Measurements from ENCODE around the gene SEMA4F. TPM values are rescaled to one million over a fixed set of nuclear protein-coding genes. Genes with fewer than 3 reads are reported as not detected.

SEMA4F gene
- total RNA-seq, 4 donors from 2014 or later = 1.3 to 14.5 (median 4.8) TPM

DNA sequence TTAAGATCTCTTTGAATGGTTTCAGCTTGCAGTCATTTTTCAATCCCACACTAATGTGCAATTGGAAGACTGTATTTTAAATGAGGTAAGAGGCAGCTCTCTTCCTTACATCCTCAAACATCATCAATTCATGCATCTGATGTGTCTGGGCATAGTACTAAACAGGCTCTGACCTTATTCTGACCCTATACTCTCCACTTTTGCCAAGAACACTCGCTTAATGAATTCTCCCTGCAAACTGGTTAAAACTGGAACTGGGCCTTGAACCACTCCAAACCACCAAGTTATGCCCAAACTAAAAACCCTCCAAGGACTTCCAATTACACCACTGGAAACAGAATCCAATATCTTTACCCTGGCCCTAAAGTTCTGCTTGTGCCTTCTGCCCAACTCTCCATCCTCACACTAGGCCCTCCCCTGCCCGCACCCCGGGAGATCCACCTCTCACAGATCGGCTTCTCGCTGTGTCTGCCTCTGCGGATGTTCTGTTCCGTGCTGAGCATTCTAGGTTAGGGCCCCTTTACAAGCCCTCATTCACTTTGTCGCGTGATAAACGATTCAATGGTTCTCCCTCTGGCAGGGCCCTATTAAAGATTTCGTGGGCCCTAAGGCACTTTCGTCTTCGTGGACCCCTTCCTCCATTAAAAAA is 7.1 kb upstream of the SEMA4F start:
- intact Hi-C loops (cut with DNase I; ENCODE audit: low total_unique reads) = no loop called here
- TF ChIP-seq CTCF (IDR thresholded peaks at IDR 0.05) (no peak), POLR2A (IDR thresholded peaks at IDR 0.05) (no peak)
- no peaks in the 10 kb centered on the region for H3K4me1 ChIP-seq
- H3K27me3 ChIP-seq = peaks cover 0 to 12% of the 10 kb centered on the region in 2 donors
- no peak overlapping the region for H3K27ac ChIP-seq
- no peaks in the 10 kb centered on the region for H3K36me3 ChIP-seq
- no peak for DNase-seq
- no peaks in the 10 kb centered on the region for H3K9me3 ChIP-seq
- H3K4me3 ChIP-seq = no peak overlapping the region

GRCh38 chr2:74648009-74648443 is 6.0 kb upstream of the SEMA4F start, which contains the start of gene M1AP:
TSS of gene M1AP (minus strand) at chr2:74648330. CDS start at chr2:74640275, 8,055 bp downstream.
- no peak for TF ChIP-seq POLR2A (IDR thresholded peaks at IDR 0.05)
- no peak for TF ChIP-seq CTCF (IDR thresholded peaks at IDR 0.05)
- Histone ChIP-seq H3K27me3 (peaks cover 0 to 12% of the 10 kb centered on the region in 2 donors), H3K4me3 (no peak within 1 kb of the TSS), H3K9me3 (no peaks in the 10 kb centered on the region), H3K4me1 (no peaks in the 10 kb centered on the region), H3K27ac (no peak within 1 kb of the TSS), H3K36me3 (no peaks in the 10 kb centered on the region)
- DNase-seq = no peak
- intact Hi-C loops (cut with DNase I; ENCODE audit: low total_unique reads) = no loop called here

DNA sequence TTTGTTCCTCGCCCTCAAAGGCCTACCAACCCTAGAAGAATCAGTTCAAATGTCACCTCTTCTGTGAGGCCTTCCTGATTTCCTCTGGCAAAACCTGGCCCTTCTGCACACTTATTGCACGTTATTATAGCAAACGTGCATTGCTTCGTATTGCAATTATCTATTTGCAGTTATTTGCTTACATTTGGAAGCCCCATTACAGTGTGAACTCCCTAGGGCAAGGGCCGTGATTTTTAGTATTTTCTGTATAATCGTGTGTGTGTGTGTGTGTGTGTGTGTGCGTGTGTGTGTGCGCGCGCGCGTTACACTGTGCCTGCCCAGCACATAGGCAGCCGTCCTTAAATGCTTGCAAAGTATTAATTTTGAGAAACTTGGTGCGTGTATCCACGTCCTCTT is 460 bp upstream of the SEMA4F start:
- no peaks in the 10 kb centered on the region for H3K9me3 ChIP-seq
- no peak overlapping the region for H3K27ac ChIP-seq
- H3K27me3 ChIP-seq = peaks cover 0 to 8% of the 10 kb centered on the region in 2 donors
- TF ChIP-seq POLR2A (IDR thresholded peaks at IDR 0.05) = no peak
- no peak for TF ChIP-seq CTCF (IDR thresholded peaks at IDR 0.05)
- no peak for DNase-seq
- intact Hi-C loops (cut with DNase I; ENCODE audit: low total_unique reads) = no loop called here
- no peaks in the 10 kb centered on the region for H3K36me3 ChIP-seq
- peak overlapping the region; percentile 53 to 54 for H3K4me3 ChIP-seq
- H3K4me1 ChIP-seq = no peaks in the 10 kb centered on the region

GRCh38 chr2:74655579-74655978 is 1.5 kb downstream of the SEMA4F start:
- TF ChIP-seq POLR2A (IDR thresholded peaks at IDR 0.05) (no peak), CTCF (IDR thresholded peaks at IDR 0.05) (no peak)
- no peak for DNase-seq
- H3K9me3 ChIP-seq = no peaks in the 10 kb centered on the region
- H3K27me3 ChIP-seq = no peaks in the 10 kb centered on the region
- no peak overlapping the region for H3K27ac ChIP-seq
- no peaks in the 10 kb centered on the region for H3K4me1 ChIP-seq
- intact Hi-C loops (cut with DNase I; ENCODE audit: low total_unique reads) = no loop called here
- H3K36me3 ChIP-seq = no peaks in the 10 kb centered on the region
- no peak overlapping the region for H3K4me3 ChIP-seq

GRCh38 chr2:74658516-74658915 is 4.5 kb downstream of the SEMA4F start:
- Histone ChIP-seq H3K27ac (no peak overlapping the region), H3K36me3 (no peaks in the 10 kb centered on the region), H3K4me1 (no peaks in the 10 kb centered on the region), H3K4me3 (no peak overlapping the region), H3K9me3 (no peaks in the 10 kb centered on the region), H3K27me3 (no peaks in the 10 kb centered on the region)
- DNase-seq = no peak
- TF ChIP-seq POLR2A (IDR thresholded peaks at IDR 0.05) (no peak), CTCF (IDR thresholded peaks at IDR 0.05) (no peak)
- intact Hi-C loops (cut with DNase I; ENCODE audit: low total_unique reads) = no loop called here

Data from uterus (tissue), 4 donors.